C4-2B (cell line): ENCODE data around the gene ZNF277.

Experiments used
- ZFX ChIP-seq: fragments of 450-650 bp; IDR thresholded peaks from 2 replicates; pipeline ENCODE4 v1.6.1; 2017
- TF ChIP-seq, protein P1 (sequence below): fragments of 450-650 bp; conservative IDR thresholded peaks from 2 replicates; pipeline ENCODE4 v1.5.1; 2017; ENCODE audit warnings: mild to moderate bottlenecking

DNA sequence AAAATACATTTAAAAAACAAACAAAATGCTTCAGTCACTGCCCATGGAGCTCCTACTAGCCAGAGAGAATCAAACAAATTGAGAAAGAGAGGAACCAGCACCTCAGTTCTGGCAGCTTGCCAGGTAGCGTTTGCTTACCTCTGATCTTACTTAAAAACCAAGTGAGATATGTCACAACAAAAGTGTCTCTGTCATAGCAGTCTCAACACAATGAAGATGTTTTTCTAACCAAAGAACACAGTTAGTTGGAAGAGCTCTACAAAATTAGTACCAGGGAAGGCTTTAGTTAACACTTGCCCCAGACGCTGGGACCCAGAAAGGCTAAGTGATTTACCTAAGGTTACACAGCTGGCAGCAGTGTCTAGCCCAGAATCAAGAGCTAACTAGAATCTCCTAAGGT, 3.7 kb upstream of the ZNF277 start:
- TF ChIP-seq, protein P1, sequence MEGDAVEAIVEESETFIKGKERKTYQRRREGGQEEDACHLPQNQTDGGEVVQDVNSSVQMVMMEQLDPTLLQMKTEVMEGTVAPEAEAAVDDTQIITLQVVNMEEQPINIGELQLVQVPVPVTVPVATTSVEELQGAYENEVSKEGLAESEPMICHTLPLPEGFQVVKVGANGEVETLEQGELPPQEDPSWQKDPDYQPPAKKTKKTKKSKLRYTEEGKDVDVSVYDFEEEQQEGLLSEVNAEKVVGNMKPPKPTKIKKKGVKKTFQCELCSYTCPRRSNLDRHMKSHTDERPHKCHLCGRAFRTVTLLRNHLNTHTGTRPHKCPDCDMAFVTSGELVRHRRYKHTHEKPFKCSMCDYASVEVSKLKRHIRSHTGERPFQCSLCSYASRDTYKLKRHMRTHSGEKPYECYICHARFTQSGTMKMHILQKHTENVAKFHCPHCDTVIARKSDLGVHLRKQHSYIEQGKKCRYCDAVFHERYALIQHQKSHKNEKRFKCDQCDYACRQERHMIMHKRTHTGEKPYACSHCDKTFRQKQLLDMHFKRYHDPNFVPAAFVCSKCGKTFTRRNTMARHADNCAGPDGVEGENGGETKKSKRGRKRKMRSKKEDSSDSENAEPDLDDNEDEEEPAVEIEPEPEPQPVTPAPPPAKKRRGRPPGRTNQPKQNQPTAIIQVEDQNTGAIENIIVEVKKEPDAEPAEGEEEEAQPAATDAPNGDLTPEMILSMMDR: no peak
- TF ChIP-seq ZFX: no peak
